GM21529 (cell line): ENCODE results near the gene PARM1.

Experiments used
- ATAC-seq: cut with Tn5 transposase; IDR thresholded peaks from one replicate; pipeline ENCODE4 v1.9.1; 2021; ENCODE audit not compliant: unreplicated experiment

The PARM1 gene

GRCh38 chr4:74932832-74933561 lies at the start of gene PARM1:
Gene PARM1 (plus strand): TSS chr4:74933116. CDS start chr4:74933328, 212 bp downstream.
- peak; percentile 84 for ATAC-seq

GRCh38 chr4:74884266-74884665 lies 48.6 kb upstream of the PARM1 start:
- no peak for ATAC-seq

GRCh38 chr4:74886484-74886883 lies 46.4 kb upstream of the PARM1 start:
- no peak for ATAC-seq

- no peak for ATAC-seq
These were observed 42.6 kb upstream of the PARM1 start for GRCh38 chr4:74890341-74890740.

- no peak for ATAC-seq
These were observed 41.9 kb upstream of the PARM1 start for GRCh38 chr4:74891037-74891436.

- ATAC-seq, result no peak
These were observed 39.7 kb upstream of the PARM1 start for GRCh38 chr4:74893171-74893570.

GRCh38 chr4:74896595-74896994 lies 36.3 kb upstream of the PARM1 start:
- no peak for ATAC-seq

GRCh38 chr4:74897386-74897785 lies 35.5 kb upstream of the PARM1 start:
- no peak for ATAC-seq

GRCh38 chr4:74900862-74901261 lies 32.1 kb upstream of the PARM1 start:
- no peak for ATAC-seq

- ATAC-seq, result no peak
These were observed 28.3 kb upstream of the PARM1 start for GRCh38 chr4:74904509-74905065.

- no peak for ATAC-seq
These were observed 26.1 kb upstream of the PARM1 start for GRCh38 chr4:74906771-74907170.

GRCh38 chr4:74919783-74920182 lies 13.1 kb upstream of the PARM1 start:
- peak; percentile 78 for ATAC-seq

- no peak for ATAC-seq
These were observed 12.2 kb upstream of the PARM1 start for GRCh38 chr4:74920704-74921103.

- no peak for ATAC-seq
These were observed 11.4 kb upstream of the PARM1 start for GRCh38 chr4:74921490-74921889.

- ATAC-seq, result no peak
These were observed 6.9 kb upstream of the PARM1 start for GRCh38 chr4:74926007-74926406.

- ATAC-seq, result no peak
These were observed 2.8 kb upstream of the PARM1 start for GRCh38 chr4:74930162-74930561.

GRCh38 chr4:74931376-74931775 lies 1.5 kb upstream of the PARM1 start:
- ATAC-seq, result no peak

- no peak for ATAC-seq
These were observed 906 bp upstream of the PARM1 start for GRCh38 chr4:74932010-74932409.

GRCh38 chr4:74933562-74934015 lies 673 bp downstream of the PARM1 start:
- ATAC-seq, result no peak

GRCh38 chr4:74934016-74934831 lies 1.3 kb downstream of the PARM1 start:
- ATAC-seq, result no peak

- ATAC-seq, result no peak
These were observed 2.0 kb downstream of the PARM1 start for GRCh38 chr4:74934888-74935287.

- ATAC-seq, result no peak
These were observed 8.2 kb downstream of the PARM1 start for GRCh38 chr4:74941123-74941522.
